ENCODE measurements around the gene KIF22.

KIF22 gene

GRCh38 chr16:29836623-29837022 is 46.1 kb downstream of the KIF22 start:
- DNase-seq (ENCODE audit: low read depth in 2 of 2, low spot score in 1 of 2) = no peak

- DNase-seq (ENCODE audit: low read depth in 2 of 2, low spot score in 1 of 2) = no peak
Observed at GRCh38 chr16:29837841-29838240, 47.3 kb downstream of the KIF22 start.

- DNase-seq (ENCODE audit: low read depth in 2 of 2, low spot score in 1 of 2) = no peak
Observed at GRCh38 chr16:29839822-29840221, 49.3 kb downstream of the KIF22 start.

- no peak for DNase-seq (ENCODE audit: low read depth in 2 of 2, low spot score in 1 of 2)
Observed at GRCh38 chr16:29840240-29840639, 49.7 kb downstream of the KIF22 start.

GRCh38 chr16:29841631-29842030 is 51.1 kb downstream of the KIF22 start:
- no peak for DNase-seq (ENCODE audit: low read depth in 2 of 2, low spot score in 1 of 2)

- DNase-seq (ENCODE audit: low read depth in 2 of 2, low spot score in 1 of 2) = no peak
Observed at GRCh38 chr16:29842732-29843346, 52.3 kb downstream of the KIF22 start.

- no peak for DNase-seq (ENCODE audit: low read depth in 2 of 2, low spot score in 1 of 2)
Observed at GRCh38 chr16:29843931-29844330, 53.4 kb downstream of the KIF22 start.

GRCh38 chr16:29844575-29845331 is 54.2 kb downstream of the KIF22 start:
- no peak for DNase-seq (ENCODE audit: low read depth in 2 of 2, low spot score in 1 of 2)

GRCh38 chr16:29845656-29846055 is 55.1 kb downstream of the KIF22 start:
- DNase-seq (ENCODE audit: low read depth in 2 of 2, low spot score in 1 of 2) = no peak

GRCh38 chr16:29848420-29849297 is 58.1 kb downstream of the KIF22 start:
- DNase-seq (ENCODE audit: low read depth in 2 of 2, low spot score in 1 of 2) = peak; percentile 59 to 67

GRCh38 chr16:29849505-29849904 is 59.0 kb downstream of the KIF22 start:
- no peak for DNase-seq (ENCODE audit: low read depth in 2 of 2, low spot score in 1 of 2)

- no peak for DNase-seq (ENCODE audit: low read depth in 2 of 2, low spot score in 1 of 2)
Observed at GRCh38 chr16:29850998-29851397, 60.4 kb downstream of the KIF22 start.

GRCh38 chr16:29852654-29853053 is 62.1 kb downstream of the KIF22 start:
- no peak for DNase-seq (ENCODE audit: low read depth in 2 of 2, low spot score in 1 of 2)

GRCh38 chr16:29854520-29855100 is 64.1 kb downstream of the KIF22 start:
- no peak for DNase-seq (ENCODE audit: low read depth in 2 of 2, low spot score in 1 of 2)

All from stimulated activated CD8-positive, alpha-beta memory T cell treated with anti-CD3 and anti-CD28 coated beads, Interleukin-4, amount 100 ng/mL, for 4 hours (primary cell).